Astrocyte of the spinal cord (primary cell): ENCODE measurements around the gene LIF.

Source experiments
- DNase-seq: peaks from one replicate; pipeline ENCODE4 v3.0.0; 2011; ENCODE audit warnings: low read depth, low spot score
- H3K4me3 ChIP-seq: 2 replicates; pipeline ENCODE4 v1.5.1; 2011; ENCODE audit warnings: low read depth, mild to moderate bottlenecking, low read length, moderate library complexity
- in situ Hi-C: cut with HindIII; loops from 2 replicates; pipeline ENCODE4 v1.10.0; 2017; ENCODE audit warnings: low sequenced_read_pairs
- TF ChIP-seq, protein P1 (sequence below): IDR thresholded peaks from 2 replicates; pipeline ENCODE4 v1.5.1; 2012; ENCODE audit warnings: low read depth, mild to moderate bottlenecking, low read length, inconsistent platforms

Gene LIF

DNA sequence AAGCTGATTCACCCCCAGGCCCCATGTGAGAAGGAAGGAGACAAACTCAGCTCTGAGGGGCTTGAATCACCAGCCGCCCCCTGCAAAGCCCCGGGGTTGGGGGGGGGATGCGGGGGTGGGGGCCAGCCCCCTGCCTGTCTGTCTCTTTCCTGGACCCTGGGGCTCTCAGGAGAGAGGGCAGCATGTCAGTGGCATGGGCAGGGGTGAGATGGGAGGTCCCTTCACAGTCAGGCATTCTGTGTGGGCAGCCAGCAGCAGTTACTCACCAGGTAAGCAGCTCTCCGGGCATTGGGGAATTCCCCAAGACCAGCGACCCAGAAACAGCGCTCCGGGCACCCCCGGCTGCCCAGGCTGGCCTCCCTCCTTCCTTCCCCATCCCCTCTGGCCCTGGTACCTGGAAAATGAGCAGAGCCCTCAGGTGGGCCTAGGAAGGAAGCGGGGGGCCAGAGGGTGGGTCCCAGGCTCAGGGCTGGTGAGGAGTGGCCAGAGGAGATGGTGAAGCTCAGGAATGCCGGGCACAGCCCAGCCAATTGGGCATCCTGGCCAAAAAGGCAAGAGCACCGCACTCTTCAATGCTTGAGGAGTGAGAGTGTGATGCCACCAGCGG, 4.2 kb upstream of the LIF start:
- H3K4me3 ChIP-seq: no peak overlapping the region
- TF ChIP-seq, protein P1, sequence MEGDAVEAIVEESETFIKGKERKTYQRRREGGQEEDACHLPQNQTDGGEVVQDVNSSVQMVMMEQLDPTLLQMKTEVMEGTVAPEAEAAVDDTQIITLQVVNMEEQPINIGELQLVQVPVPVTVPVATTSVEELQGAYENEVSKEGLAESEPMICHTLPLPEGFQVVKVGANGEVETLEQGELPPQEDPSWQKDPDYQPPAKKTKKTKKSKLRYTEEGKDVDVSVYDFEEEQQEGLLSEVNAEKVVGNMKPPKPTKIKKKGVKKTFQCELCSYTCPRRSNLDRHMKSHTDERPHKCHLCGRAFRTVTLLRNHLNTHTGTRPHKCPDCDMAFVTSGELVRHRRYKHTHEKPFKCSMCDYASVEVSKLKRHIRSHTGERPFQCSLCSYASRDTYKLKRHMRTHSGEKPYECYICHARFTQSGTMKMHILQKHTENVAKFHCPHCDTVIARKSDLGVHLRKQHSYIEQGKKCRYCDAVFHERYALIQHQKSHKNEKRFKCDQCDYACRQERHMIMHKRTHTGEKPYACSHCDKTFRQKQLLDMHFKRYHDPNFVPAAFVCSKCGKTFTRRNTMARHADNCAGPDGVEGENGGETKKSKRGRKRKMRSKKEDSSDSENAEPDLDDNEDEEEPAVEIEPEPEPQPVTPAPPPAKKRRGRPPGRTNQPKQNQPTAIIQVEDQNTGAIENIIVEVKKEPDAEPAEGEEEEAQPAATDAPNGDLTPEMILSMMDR: no peak
- in situ Hi-C loops: no loop called here
- DNase-seq: peak; percentile 53

DNA sequence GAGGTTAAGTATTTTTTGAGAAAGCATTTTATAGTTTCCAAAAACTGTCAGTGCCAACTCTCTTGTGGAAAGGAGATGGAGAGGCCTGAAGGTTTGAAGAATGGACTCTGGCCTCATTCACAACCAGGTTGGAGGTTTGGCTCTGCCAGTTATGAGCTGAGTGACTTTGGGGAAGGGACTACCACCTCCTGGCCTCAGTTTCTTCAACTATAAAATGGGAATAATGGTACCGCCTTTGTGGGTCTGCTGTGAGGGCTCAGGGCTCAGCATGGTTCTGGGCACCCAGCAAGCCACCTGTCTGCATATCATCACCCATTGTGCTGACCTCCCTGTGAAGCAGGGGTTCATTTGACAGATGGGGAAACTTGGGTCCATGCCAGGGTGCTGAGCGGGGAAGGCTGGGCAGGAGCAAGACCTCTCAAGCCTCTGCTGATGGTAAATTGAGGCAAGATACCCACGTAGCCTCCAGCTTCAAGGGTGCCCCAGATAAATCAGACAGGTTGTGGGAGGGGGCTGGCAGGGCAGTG, 3.5 kb upstream of the LIF start:
- DNase-seq: no peak
- in situ Hi-C loops: no loop called here
- TF ChIP-seq, protein P1: no peak

DNA sequence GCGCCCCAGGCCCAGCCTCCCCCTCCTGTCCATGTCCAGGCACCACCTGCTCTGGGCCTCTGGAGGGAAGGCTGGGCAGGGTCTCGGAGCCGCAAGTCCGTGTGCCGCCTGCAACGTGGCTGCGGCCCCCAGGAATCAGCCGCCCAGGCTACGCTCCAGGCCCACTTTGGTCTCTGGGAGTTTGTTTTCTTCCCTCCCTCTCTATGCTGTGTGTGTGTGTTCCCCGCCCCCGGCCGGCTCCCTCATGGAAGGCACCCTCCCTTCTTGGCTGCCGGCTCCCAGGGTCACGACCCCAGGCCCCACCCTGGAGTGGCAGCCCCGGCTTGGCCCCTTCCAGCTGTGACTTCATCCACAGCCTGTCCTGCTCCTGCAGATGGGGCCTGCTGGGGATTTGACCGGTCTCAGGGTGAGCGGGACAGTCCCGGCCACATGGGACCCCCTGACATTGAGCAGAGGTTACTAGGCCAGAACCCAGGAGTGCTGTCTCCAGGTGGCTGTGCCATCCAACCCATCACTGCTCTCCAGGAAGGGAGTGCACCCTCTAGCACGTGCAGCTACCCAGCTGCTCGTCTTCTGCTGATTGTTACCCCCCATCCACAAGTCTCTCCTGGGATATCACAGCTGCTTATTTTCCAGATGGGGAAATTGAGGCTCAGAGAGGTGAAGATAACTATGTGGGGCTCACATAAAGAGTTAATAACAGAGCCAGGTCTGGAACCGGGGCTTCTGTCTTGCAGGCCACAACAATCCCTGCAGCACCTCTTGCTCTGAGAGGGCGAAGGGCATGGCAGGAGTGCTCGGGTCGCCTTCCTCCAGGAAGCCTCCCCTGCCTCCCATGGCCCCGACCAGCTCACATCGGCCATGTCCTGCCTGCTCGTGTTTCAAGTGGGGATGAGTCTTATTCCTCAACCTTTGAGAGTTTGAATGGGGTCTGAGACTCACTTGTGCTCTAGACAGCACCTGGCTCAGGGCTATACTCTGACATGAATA, 2.8 kb upstream of the LIF start:
- TF ChIP-seq, protein P1: no peak
- no peak for DNase-seq
- in situ Hi-C loops: no loop called here
- no peak overlapping the region for H3K4me3 ChIP-seq

More for the DNA sequence above, 3.5 kb upstream of the LIF start:
- no peak overlapping the region for H3K4me3 ChIP-seq

DNA sequence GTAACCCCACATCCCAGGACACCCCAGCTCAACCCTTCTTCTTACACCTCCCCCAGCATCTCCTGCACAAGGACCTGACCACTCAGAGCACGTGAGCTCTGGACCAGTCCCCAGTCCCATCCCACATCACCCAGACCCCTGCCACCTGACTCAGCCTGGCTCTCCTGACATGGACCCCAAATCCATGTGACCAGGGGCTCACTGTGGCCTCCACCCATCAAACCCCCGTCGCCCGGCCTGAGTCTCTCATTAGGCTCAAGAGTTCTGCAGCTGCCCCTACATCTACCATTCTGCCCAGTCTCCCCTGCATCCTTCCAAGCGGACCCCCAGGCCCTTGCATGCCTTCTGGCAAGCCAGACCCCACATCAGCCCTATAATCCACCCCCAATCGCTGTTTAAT, 1.9 kb upstream of the LIF start:
- TF ChIP-seq, protein P1: no peak
- no peak overlapping the region for H3K4me3 ChIP-seq
- no peak for DNase-seq
- in situ Hi-C loops: no loop called here

DNA sequence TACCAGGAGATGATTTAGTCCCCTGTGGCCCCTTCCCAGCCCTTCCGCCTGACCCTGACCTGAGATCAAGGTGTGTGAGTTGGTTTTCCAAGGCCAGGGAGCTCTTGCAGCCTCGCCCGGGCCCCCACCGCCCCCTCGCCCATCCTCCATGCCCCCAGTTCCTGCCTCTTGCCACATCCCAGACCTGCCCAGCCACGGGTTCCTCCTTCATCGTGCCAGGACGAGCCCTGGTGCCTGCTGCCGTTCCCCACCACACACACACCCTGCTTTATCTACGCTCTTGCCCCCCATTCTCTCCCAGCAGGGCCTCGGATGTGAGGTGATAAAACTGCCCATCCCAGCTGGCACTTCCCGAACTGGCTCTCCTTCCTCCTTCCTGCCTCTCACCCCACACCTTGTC, 1.4 kb upstream of the LIF start:
- TF ChIP-seq, protein P1: no peak
- no peak overlapping the region for H3K4me3 ChIP-seq
- in situ Hi-C loops: no loop called here
- no peak for DNase-seq

DNA sequence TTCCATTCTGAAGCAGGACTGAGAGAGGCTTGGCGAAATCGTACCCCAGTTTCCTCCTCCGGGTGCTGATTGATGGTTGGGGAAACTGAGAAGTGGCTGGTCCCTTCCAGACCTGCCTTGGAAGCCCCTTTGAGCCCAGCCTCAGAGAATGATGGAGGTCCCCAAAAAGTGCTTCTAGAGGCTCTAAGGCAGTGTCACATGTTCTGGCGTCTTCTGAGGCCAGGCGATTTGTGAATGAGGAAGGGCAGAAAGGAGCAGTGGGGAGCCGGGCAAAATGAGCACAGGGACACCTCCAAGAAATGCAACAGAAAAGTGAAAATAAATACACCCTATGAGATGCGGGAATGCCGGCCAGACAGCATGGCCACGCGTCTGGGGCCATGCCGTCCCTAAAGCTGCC, 1.0 kb upstream of the LIF start:
- no peak for DNase-seq
- in situ Hi-C loops: no loop called here
- TF ChIP-seq, protein P1: no peak
- peak overlapping the region; percentile 74 for H3K4me3 ChIP-seq
